HG02852 (cell line): ENCODE measurements around the gene CST11.
A peak's percentile ranks its signal among the peaks of the same experiment; 100 is the strongest.

Experiments used
- ATAC-seq: cut with Tn5 transposase; IDR thresholded peaks from one replicate; pipeline ENCODE4 v1.9.1; 2021; ENCODE audit warnings: mild to moderate bottlenecking, moderate library complexity; ENCODE audit not compliant: unreplicated experiment

CST11 gene

GRCh38 chr20:23454816-23455215 is 2.1 kb upstream of the CST11 start:
- ATAC-seq, result no peak

- no peak for ATAC-seq
Observed at GRCh38 chr20:23453549-23454543, 1.2 kb upstream of the CST11 start.

GRCh38 chr20:23451956-23452487 is 654 bp downstream of the CST11 start:
- no peak for ATAC-seq

- no peak for ATAC-seq
Observed at GRCh38 chr20:23450877-23451276, 1.8 kb downstream of the CST11 start.

GRCh38 chr20:23449421-23449820 is 3.3 kb downstream of the CST11 start:
- no peak for ATAC-seq

- ATAC-seq, result no peak
Observed at GRCh38 chr20:23448167-23448566, 4.5 kb downstream of the CST11 start.

GRCh38 chr20:23446505-23446904 is 6.2 kb downstream of the CST11 start:
- ATAC-seq, result peak; percentile 46

- ATAC-seq, result no peak
Observed at GRCh38 chr20:23445596-23446217, 7.0 kb downstream of the CST11 start.

GRCh38 chr20:23444859-23445258 is 7.8 kb downstream of the CST11 start:
- no peak for ATAC-seq

- no peak for ATAC-seq
Observed at GRCh38 chr20:23442436-23442835, 10.2 kb downstream of the CST11 start.

- peak; percentile 71 for ATAC-seq
Observed at GRCh38 chr20:23441850-23442313, 10.8 kb downstream of the CST11 start.

GRCh38 chr20:23440004-23440403 is 12.7 kb downstream of the CST11 start:
- no peak for ATAC-seq

GRCh38 chr20:23438661-23439060 is 14.0 kb downstream of the CST11 start:
- ATAC-seq, result no peak

GRCh38 chr20:23437126-23437899 is 15.4 kb downstream of the CST11 start:
- ATAC-seq, result no peak

GRCh38 chr20:23436681-23437080 is 16.0 kb downstream of the CST11 start:
- ATAC-seq, result no peak

GRCh38 chr20:23435626-23436539 is 16.8 kb downstream of the CST11 start:
- no peak for ATAC-seq

GRCh38 chr20:23434521-23435313 is 18.0 kb downstream of the CST11 start:
- no peak for ATAC-seq

GRCh38 chr20:23433628-23434027 is 19.0 kb downstream of the CST11 start:
- ATAC-seq, result no peak

GRCh38 chr20:23425129-23425528 is 27.5 kb downstream of the CST11 start:
- ATAC-seq, result no peak
